Cardiac muscle cell (in vitro differentiated cells and primary cell): ENCODE data around the gene HIVEP3. TPM values are rescaled to one million over a fixed set of nuclear protein-coding genes. Genes with fewer than 3 reads are reported as not detected.
A peak's percentile ranks its signal among the peaks of the same experiment; 100 is the strongest.

Experiments used
- DNase-seq, 2 donors: peaks; one replicate each; pipeline versions ENCODE4 v3.0.0 to v3.0.0-alpha.2; 2010 to 2017; ENCODE audit warnings: low read depth in 1 of 2, low spot score in 1 of 2
- H3K27ac ChIP-seq: fragments of 200-600 bp; sonication (generic); 2 replicates; pipeline ENCODE4 v1.5.1; 2016
- H3K27me3 ChIP-seq: fragments of 200-600 bp; sonication (generic); 2 replicates; pipeline ENCODE4 v1.6.0; 2016; ENCODE audit warnings: control low read depth
- H3K36me3 ChIP-seq: fragments of 200-600 bp; sonication (generic); 2 replicates; pipeline ENCODE4 v1.5.1; 2016; ENCODE audit warnings: control low read depth
- H3K4me1 ChIP-seq: fragments of 200-600 bp; sonication (generic); 2 replicates; pipeline ENCODE4 v1.8.1; 2017; ENCODE audit warnings: low read depth, mild to moderate bottlenecking, mixed run types
- H3K4me3 ChIP-seq: fragments of 200-600 bp; sonication (generic); 2 replicates; pipeline ENCODE4 v1.5.1; 2016; ENCODE audit warnings: mild to moderate bottlenecking
- H3K9me3 ChIP-seq: fragments of 200-600 bp; sonication (generic); 2 replicates; pipeline ENCODE4 v1.5.1; 2017; ENCODE audit warnings: low read depth, mild to moderate bottlenecking, control low read depth
- CTCF ChIP-seq: IDR thresholded peaks from 2 replicates; pipeline ENCODE4 v1.5.1; 2012; ENCODE audit warnings: low read depth, mild to moderate bottlenecking, low read length
- polyA plus RNA-seq: library from polyadenylated mRNA; unstranded; fragments of >200 nt; fragmentation: Nextera tagmentation; extraction: Ambion mirVana; gene quantifications from 2 replicates; pipeline ENCODE4 v1.2.1, GENCODE V29; 2016
- total RNA-seq: library from RNA; depleted of rRNA; stranded (reverse); fragments of >200 nt; gene quantifications from 2 replicates; pipeline ENCODE4 v1.2.3, GENCODE V29; 2016

Gene HIVEP3
- total and polyA plus RNA-seq, 2 experiments from 2014 or later: 0.42 to 0.62 TPM

- Histone ChIP-seq H3K36me3 (no peaks in the 10 kb centered on the region), H3K9me3 (no peaks in the 10 kb centered on the region), H3K27me3 (no peaks in the 10 kb centered on the region), H3K27ac (no peak overlapping the region), H3K4me1 (peaks cover 27% of the 10 kb centered on the region), H3K4me3 (no peak overlapping the region)
- DNase-seq: no peak
- TF ChIP-seq CTCF: no peak
These were observed 437.5 kb downstream of the HIVEP3 start for GRCh38 chr1:41481109-41481775.

- H3K27me3 ChIP-seq: no peaks in the 10 kb centered on the region
- no peak for DNase-seq
- TF ChIP-seq CTCF: no peak
These were observed 438.3 kb downstream of the HIVEP3 start for GRCh38 chr1:41480204-41481108.

GRCh38 chr1:41479808-41480160 is 438.9 kb downstream of the HIVEP3 start:
- TF ChIP-seq CTCF: no peak
- Histone ChIP-seq H3K27me3 (no peaks in the 10 kb centered on the region), H3K4me3 (no peak overlapping the region), H3K4me1 (peaks cover 27% of the 10 kb centered on the region), H3K36me3 (no peaks in the 10 kb centered on the region), H3K9me3 (no peaks in the 10 kb centered on the region), H3K27ac (no peak overlapping the region)
- DNase-seq: no peak

More at GRCh38 chr1:41480204-41481108, 438.3 kb downstream of the HIVEP3 start:
- Histone ChIP-seq H3K9me3 (no peaks in the 10 kb centered on the region), H3K36me3 (no peaks in the 10 kb centered on the region), H3K4me3 (no peak overlapping the region), H3K4me1 (peaks cover 25% of the 10 kb centered on the region), H3K27ac (no peak overlapping the region)

GRCh38 chr1:41479000-41479807 is 439.5 kb downstream of the HIVEP3 start:
- Histone ChIP-seq H3K27ac (no peak overlapping the region), H3K9me3 (no peaks in the 10 kb centered on the region), H3K36me3 (no peaks in the 10 kb centered on the region), H3K27me3 (no peaks in the 10 kb centered on the region), H3K4me3 (no peak overlapping the region), H3K4me1 (peaks cover 30% of the 10 kb centered on the region)
- no peak for TF ChIP-seq CTCF
- peak in 1 of 2 donors; percentile 89 for DNase-seq

GRCh38 chr1:41478118-41478748 is 440.5 kb downstream of the HIVEP3 start:
- peaks cover 24% of the 10 kb centered on the region for H3K4me1 ChIP-seq
- H3K36me3 ChIP-seq: no peaks in the 10 kb centered on the region
- no peak overlapping the region for H3K27ac ChIP-seq
- DNase-seq: no peak
- H3K4me3 ChIP-seq: no peak overlapping the region
- TF ChIP-seq CTCF: no peak
- H3K27me3 ChIP-seq: no peaks in the 10 kb centered on the region
- no peaks in the 10 kb centered on the region for H3K9me3 ChIP-seq
